Measurements from ENCODE around the gene MINDY4.
"Not testable (repeated sequence)": the region's sequence is repeated elsewhere in the genome, so short reads cannot be mapped to it uniquely, and the experiment has no call there.

MINDY4 gene

GRCh38 chr7:30805081-30805691, 34.0 kb downstream of the MINDY4 start:
- no peak for DNase-seq

GRCh38 chr7:30805931-30806330, 34.7 kb downstream of the MINDY4 start:
- no peak for DNase-seq

- DNase-seq = not testable (repeated sequence)
Measured at GRCh38 chr7:30807477-30807876, 36.3 kb downstream of the MINDY4 start.

- DNase-seq = not testable (repeated sequence)
Measured at GRCh38 chr7:30807941-30808340, 36.7 kb downstream of the MINDY4 start.

GRCh38 chr7:30810986-30811385, 39.8 kb downstream of the MINDY4 start:
- no peak for DNase-seq

- no peak for DNase-seq
Measured at GRCh38 chr7:30812676-30813075, 41.5 kb downstream of the MINDY4 start.

GRCh38 chr7:30813466-30813865, 42.2 kb downstream of the MINDY4 start:
- DNase-seq = no peak

- DNase-seq = no peak
Measured at GRCh38 chr7:30814700-30815387, 43.6 kb downstream of the MINDY4 start.

- no peak for DNase-seq
Measured at GRCh38 chr7:30815388-30815854, 44.2 kb downstream of the MINDY4 start.

GRCh38 chr7:30815951-30816644, 44.9 kb downstream of the MINDY4 start:
- no peak for DNase-seq

GRCh38 chr7:30816645-30817370, 45.6 kb downstream of the MINDY4 start:
- DNase-seq = no peak

GRCh38 chr7:30817371-30817767, 46.2 kb downstream of the MINDY4 start:
- DNase-seq = no peak

GRCh38 chr7:30824821-30825720, 53.9 kb downstream of the MINDY4 start:
- DNase-seq = no peak

- DNase-seq = no peak
Measured at GRCh38 chr7:30826181-30826580, 55.0 kb downstream of the MINDY4 start.

- no peak for DNase-seq
Measured at GRCh38 chr7:30828591-30828990, 57.4 kb downstream of the MINDY4 start.

- DNase-seq = no peak
Measured at GRCh38 chr7:30829471-30829870, 58.3 kb downstream of the MINDY4 start.

- DNase-seq = no peak
Measured at GRCh38 chr7:30831227-30831626, 60.0 kb downstream of the MINDY4 start.

- DNase-seq = no peak
Measured at GRCh38 chr7:30831936-30832335, 60.7 kb downstream of the MINDY4 start.

- not testable (repeated sequence) for DNase-seq
Measured at GRCh38 chr7:30834017-30834674, 62.9 kb downstream of the MINDY4 start.

- DNase-seq = no peak
Measured at GRCh38 chr7:30835396-30835915, 64.2 kb downstream of the MINDY4 start.

GRCh38 chr7:30836991-30837390, 65.8 kb downstream of the MINDY4 start:
- no peak for DNase-seq

Measured in activated gamma-delta T cell (primary cell).